Liver (tissue), 9 donors: Measurements from ENCODE around the gene NOC2L. TPM values are rescaled to one million over a fixed set of nuclear protein-coding genes. Genes with fewer than 3 reads are reported as not detected.

Source experiments
- DNase-seq: peaks from one replicate; pipeline ENCODE4 v3.0.0-alpha.2; 2017; ENCODE audit warnings: low spot score
- H3K27ac ChIP-seq, 2 donors: one replicate each; pipeline ENCODE4 v1.7.0; 2013; ENCODE audit warnings: inconsistent platforms in 2 of 2, low read length in 2 of 2, control low read depth in 1 of 2, low read depth in 1 of 2, mild to moderate bottlenecking in 1 of 2
- H3K27me3 ChIP-seq, 4 donors: one replicate each; pipeline versions ENCODE4 v1.6.1 to v1.7.0; 2013; ENCODE audit warnings: low read length in 3 of 4, inconsistent platforms in 1 of 4, mild to moderate bottlenecking in 1 of 4, moderate library complexity in 1 of 4; ENCODE audit not compliant: control insufficient read depth in 4 of 4, insufficient read depth in 4 of 4
- H3K36me3 ChIP-seq, 4 donors: one replicate each; pipeline versions ENCODE4 v1.6.1 to v1.7.0; 2013; ENCODE audit warnings: low read length in 3 of 4, mild to moderate bottlenecking in 3 of 4, low read depth in 1 of 4, moderate library complexity in 1 of 4; ENCODE audit not compliant: control insufficient read depth in 4 of 4, insufficient read depth in 3 of 4
- H3K4me1 ChIP-seq, 4 donors: one replicate each; pipeline versions ENCODE4 v1.6.1 to v1.7.0; 2013; ENCODE audit warnings: low read length in 3 of 4, mild to moderate bottlenecking in 3 of 4, moderate library complexity in 1 of 4; ENCODE audit not compliant: control insufficient read depth in 4 of 4, insufficient read depth in 4 of 4
- H3K4me3 ChIP-seq, 3 donors: one replicate each; pipeline versions ENCODE4 v1.6.1 to v1.7.0; 2013; ENCODE audit warnings: low read length in 3 of 3, control low read depth in 1 of 3, low read depth in 1 of 3, mild to moderate bottlenecking in 1 of 3
- H3K9ac ChIP-seq, 2 donors: one replicate each; pipeline ENCODE4 v1.7.0; 2013; ENCODE audit warnings: low read length in 2 of 2, mild to moderate bottlenecking in 2 of 2, moderate library complexity in 2 of 2, control low read depth in 1 of 2, low read depth in 1 of 2
- H3K9me3 ChIP-seq, 4 donors: one replicate each; pipeline versions ENCODE4 v1.6.1 to v1.7.0; 2013; ENCODE audit warnings: low read length in 3 of 4; ENCODE audit not compliant: control insufficient read depth in 4 of 4
- ATF3 ChIP-seq: IDR thresholded peaks from 2 replicates; pipeline ENCODE4 v1.6.1; 2016; ENCODE audit warnings: antibody characterized with exemption
- EGR1 ChIP-seq, 2 donors: IDR thresholded peaks; 2 replicates each; pipeline ENCODE4 v1.6.1; 2016 to 2018; ENCODE audit warnings: antibody characterized with exemption in 2 of 2, low read depth in 2 of 2
- FOXA1 ChIP-seq: IDR thresholded peaks from 2 replicates; pipeline ENCODE4 v1.6.1; 2016; ENCODE audit warnings: antibody characterized with exemption
- FOXA2 ChIP-seq: IDR thresholded peaks from 2 replicates; pipeline ENCODE4 v1.6.1; 2016; ENCODE audit warnings: antibody characterized with exemption
- GABPA ChIP-seq, 2 donors: IDR thresholded peaks in 1 of 2; conservative IDR thresholded peaks in 1 of 2; 2 replicates each; pipeline ENCODE4 v1.6.1; 2016; ENCODE audit warnings: antibody characterized with exemption in 2 of 2, mild to moderate bottlenecking in 1 of 2, moderate library complexity in 1 of 2
- HNF4A ChIP-seq, 2 donors: conservative IDR thresholded peaks; 2 replicates each; pipeline ENCODE4 v1.6.1; 2016; ENCODE audit warnings: antibody characterized with exemption in 2 of 2, mild to moderate bottlenecking in 2 of 2
- JUND ChIP-seq, 2 donors: IDR thresholded peaks; 2 replicates each; pipeline ENCODE4 v1.6.1; 2016; ENCODE audit warnings: antibody characterized with exemption in 2 of 2
- MAX ChIP-seq: IDR thresholded peaks from 2 replicates; pipeline ENCODE4 v1.6.1; 2016; ENCODE audit warnings: antibody characterized with exemption
- RAD21 ChIP-seq, 2 donors: IDR thresholded peaks; 2 replicates each; pipeline ENCODE4 v1.6.1; 2016; ENCODE audit warnings: antibody characterized with exemption in 2 of 2, mild to moderate bottlenecking in 2 of 2
- REST ChIP-seq: IDR thresholded peaks from 2 replicates; pipeline ENCODE4 v1.6.1; 2016; ENCODE audit warnings: antibody characterized with exemption, mild to moderate bottlenecking
- RXRA ChIP-seq, 2 donors: IDR thresholded peaks; 2 replicates each; pipeline ENCODE4 v1.6.1; 2017 to 2018; ENCODE audit warnings: antibody characterized with exemption in 2 of 2, mild to moderate bottlenecking in 1 of 2
- SP1 ChIP-seq: IDR thresholded peaks from 2 replicates; pipeline ENCODE4 v1.6.1; 2018; ENCODE audit warnings: antibody characterized with exemption, mild to moderate bottlenecking
- TAF1 ChIP-seq: conservative IDR thresholded peaks from 2 replicates; pipeline ENCODE4 v1.6.1; 2016; ENCODE audit warnings: antibody characterized with exemption, mild to moderate bottlenecking
- YY1 ChIP-seq: IDR thresholded peaks from 2 replicates; pipeline ENCODE4 v1.6.1; 2016; ENCODE audit warnings: antibody characterized with exemption, mild to moderate bottlenecking
- WGBS: extraction: QIAGEN DNeasy Blood & Tissue Kit; methylation state at CpG from one replicate; pipeline ENCODE4 v1.1.7; 2013; 5-methylcytosine and 5-hydroxymethylcytosine counted together
- polyA plus RNA-seq, 2 donors: library from polyadenylated mRNA; stranded (reverse) in 1 of 2; unstranded in 1 of 2; fragments of 200-250 nt in 1 of 2; fragments of >200 nt in 1 of 2; fragmentation: Nextera tagmentation in 1 of 2; extraction: Ambion mirVana in 1 of 2; gene quantifications; one replicate each; pipeline versions ENCODE4 v1.2.1 to v1.2.3, GENCODE V29; 2013 to 2015
- total RNA-seq, 2 donors: library from RNA; depleted of rRNA; stranded (reverse); fragments of >200 nt; gene quantifications; one replicate each; pipeline ENCODE4 v1.2.3, GENCODE V29; 2014
- TF ChIP-seq, protein P1 (sequence below): IDR thresholded peaks from 2 replicates; pipeline ENCODE4 v1.6.1; 2016; ENCODE audit warnings: antibody characterized with exemption
- TF ChIP-seq, protein P2 (sequence below): fragments of 150-350 bp; IDR thresholded peaks from 2 replicates; pipeline ENCODE4 v1.5.1; 2017; ENCODE audit warnings: improper control_type of control experiment, low read depth, low read length; ENCODE audit not compliant: missing input control
- donor health status: healthy.
- donor health status: healthy.
- donor health status: healthy.
- donor health status: healthy.
- donor health status: healthy.

Gene NOC2L
- total and polyA plus RNA-seq, 4 donors = 17.1 to 34.5 (median 30.0) TPM

DNA sequence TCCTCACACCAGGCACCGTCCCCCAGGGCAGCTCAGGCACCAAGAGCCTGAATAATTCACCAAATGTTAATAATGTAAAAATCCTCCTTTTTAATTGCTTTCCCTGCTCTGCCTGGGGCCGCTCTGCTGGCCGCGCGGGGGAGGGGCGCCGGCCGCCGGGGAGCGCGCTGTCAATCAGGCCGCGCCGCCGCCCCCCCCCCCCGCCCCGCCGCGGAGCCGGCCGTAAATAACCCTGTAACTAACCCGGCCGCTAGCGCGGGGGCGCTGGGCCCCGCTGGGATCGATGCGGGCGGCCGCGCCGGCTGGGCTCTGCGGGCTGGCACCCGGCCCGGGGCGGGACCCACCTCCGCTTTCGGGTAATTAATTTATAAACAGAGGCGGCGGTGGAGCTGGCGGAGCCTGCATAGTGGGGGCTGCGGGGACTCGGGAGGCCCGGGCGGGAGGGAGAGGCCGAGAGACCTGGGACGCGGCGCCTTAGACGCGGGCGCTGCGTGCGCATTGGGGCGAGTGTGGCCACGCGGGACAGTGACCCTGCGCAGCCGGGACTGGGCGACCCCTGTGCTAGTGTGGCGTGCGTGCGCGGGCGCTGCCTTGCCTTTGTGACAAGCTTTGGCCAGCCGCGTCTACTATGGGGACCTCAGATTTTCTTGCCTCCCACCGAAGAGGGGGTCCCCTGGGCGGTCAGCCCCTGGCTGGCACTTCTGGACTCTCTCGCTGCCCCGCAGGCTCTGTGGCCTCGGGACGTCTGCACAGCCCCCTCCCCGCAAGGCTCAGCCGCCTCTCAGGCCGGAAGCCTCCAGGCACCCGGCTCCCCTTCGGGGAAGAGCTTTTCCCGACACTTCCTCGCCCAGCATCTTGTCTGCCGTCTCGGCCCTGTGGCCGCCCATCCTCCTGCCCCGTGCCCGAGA, 18.7 kb downstream of the NOC2L start:
- H3K4me1 ChIP-seq = peaks cover 15 to 41% (median 22%) of the 10 kb centered on the region in 4 donors
- no peaks in the 10 kb centered on the region for H3K9me3 ChIP-seq
- DNase-seq = no peak
- H3K4me3 ChIP-seq = peak overlapping the region in 1 of 3 donors; percentile 50
- under 1% methylated on average over 86 of the region's 86 CpGs for WGBS
- H3K9ac ChIP-seq = no peak overlapping the region
- H3K36me3 ChIP-seq = peaks cover 0 to 6% (median 2%) of the 10 kb centered on the region in 4 donors
- H3K27me3 ChIP-seq = peaks cover 0 to 2% (median 0%) of the 10 kb centered on the region in 4 donors
- TF ChIP-seq EGR1 (IDR thresholded peaks at IDR 0.05; ENCODE audit: low read depth in 2 of 2) (no peak), REST (no peak), MAX (no peak), FOXA1 (no peak), SP1 (no peak), GABPA (IDR thresholded peaks at IDR 0.05 in 1 of 2, conservative IDR thresholded peaks at IDR 0.05 in 1 of 2) (no peak), YY1 (no peak), RXRA (IDR thresholded peaks at IDR 0.05) (no peak), RAD21 (IDR thresholded peaks at IDR 0.05) (no peak)
- TF ChIP-seq, protein P1, sequence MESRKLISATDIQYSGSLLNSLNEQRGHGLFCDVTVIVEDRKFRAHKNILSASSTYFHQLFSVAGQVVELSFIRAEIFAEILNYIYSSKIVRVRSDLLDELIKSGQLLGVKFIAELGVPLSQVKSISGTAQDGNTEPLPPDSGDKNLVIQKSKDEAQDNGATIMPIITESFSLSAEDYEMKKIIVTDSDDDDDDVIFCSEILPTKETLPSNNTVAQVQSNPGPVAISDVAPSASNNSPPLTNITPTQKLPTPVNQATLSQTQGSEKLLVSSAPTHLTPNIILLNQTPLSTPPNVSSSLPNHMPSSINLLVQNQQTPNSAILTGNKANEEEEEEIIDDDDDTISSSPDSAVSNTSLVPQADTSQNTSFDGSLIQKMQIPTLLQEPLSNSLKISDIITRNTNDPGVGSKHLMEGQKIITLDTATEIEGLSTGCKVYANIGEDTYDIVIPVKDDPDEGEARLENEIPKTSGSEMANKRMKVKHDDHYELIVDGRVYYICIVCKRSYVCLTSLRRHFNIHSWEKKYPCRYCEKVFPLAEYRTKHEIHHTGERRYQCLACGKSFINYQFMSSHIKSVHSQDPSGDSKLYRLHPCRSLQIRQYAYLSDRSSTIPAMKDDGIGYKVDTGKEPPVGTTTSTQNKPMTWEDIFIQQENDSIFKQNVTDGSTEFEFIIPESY = no peak
- TF ChIP-seq, protein P2, sequence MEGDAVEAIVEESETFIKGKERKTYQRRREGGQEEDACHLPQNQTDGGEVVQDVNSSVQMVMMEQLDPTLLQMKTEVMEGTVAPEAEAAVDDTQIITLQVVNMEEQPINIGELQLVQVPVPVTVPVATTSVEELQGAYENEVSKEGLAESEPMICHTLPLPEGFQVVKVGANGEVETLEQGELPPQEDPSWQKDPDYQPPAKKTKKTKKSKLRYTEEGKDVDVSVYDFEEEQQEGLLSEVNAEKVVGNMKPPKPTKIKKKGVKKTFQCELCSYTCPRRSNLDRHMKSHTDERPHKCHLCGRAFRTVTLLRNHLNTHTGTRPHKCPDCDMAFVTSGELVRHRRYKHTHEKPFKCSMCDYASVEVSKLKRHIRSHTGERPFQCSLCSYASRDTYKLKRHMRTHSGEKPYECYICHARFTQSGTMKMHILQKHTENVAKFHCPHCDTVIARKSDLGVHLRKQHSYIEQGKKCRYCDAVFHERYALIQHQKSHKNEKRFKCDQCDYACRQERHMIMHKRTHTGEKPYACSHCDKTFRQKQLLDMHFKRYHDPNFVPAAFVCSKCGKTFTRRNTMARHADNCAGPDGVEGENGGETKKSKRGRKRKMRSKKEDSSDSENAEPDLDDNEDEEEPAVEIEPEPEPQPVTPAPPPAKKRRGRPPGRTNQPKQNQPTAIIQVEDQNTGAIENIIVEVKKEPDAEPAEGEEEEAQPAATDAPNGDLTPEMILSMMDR = no peak
- H3K27ac ChIP-seq = peak overlapping the region; percentile 25 to 78

GRCh38 chr1:939511-940106, 19.4 kb downstream of the NOC2L start:
- no peak for DNase-seq
- Histone ChIP-seq H3K36me3 (no peaks in the 10 kb centered on the region), H3K4me3 (peak overlapping the region in 1 of 3 donors; percentile 50), H3K9me3 (no peaks in the 10 kb centered on the region), H3K27me3 (peaks cover 0 to 4% (median 1%) of the 10 kb centered on the region in 4 donors), H3K27ac (no peak overlapping the region), H3K4me1 (peaks cover 16 to 46% (median 23%) of the 10 kb centered on the region in 4 donors), H3K9ac (no peak overlapping the region)
- WGBS = 25% methylated on average over 21 of the region's 21 CpGs
- TF ChIP-seq ATF3 (no peak), RXRA (IDR thresholded peaks at IDR 0.05) (no peak), FOXA2 (no peak), REST (no peak), YY1 (no peak), HNF4A (conservative IDR thresholded peaks at IDR 0.05) (no peak), JUND (IDR thresholded peaks at IDR 0.05) (no peak), TAF1 (no peak), RAD21 (IDR thresholded peaks at IDR 0.05) (no peak)
